ENCODE measurements around the gene SLC6A16.

DNA sequence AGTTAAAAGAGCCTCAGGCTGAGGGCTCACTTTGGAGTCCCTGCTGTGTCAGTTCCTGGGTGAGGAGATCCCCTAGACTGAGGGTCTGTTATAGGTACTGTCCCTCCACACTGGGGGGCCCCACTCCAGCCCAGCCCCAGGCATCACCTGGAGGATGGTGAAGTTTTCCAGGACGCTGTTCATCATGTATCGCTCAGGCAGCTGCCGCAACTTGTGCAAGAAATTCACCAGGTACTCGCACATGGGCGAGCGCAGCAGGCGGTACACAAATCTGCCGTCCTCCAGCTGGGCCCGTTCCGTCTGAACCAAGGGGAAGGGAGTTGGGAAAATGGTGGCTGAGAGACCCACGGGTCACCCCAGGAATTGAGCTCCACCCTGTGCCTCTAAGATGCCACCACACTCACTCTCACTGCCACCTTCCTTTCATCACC, 17.3 kb upstream of the SLC6A16 start:
- TF ChIP-seq POLR2AphosphoS5 (IDR thresholded peaks at IDR 0.05; ENCODE audit: low read depth, low read length), result no peak
- TF ChIP-seq, protein P1, sequence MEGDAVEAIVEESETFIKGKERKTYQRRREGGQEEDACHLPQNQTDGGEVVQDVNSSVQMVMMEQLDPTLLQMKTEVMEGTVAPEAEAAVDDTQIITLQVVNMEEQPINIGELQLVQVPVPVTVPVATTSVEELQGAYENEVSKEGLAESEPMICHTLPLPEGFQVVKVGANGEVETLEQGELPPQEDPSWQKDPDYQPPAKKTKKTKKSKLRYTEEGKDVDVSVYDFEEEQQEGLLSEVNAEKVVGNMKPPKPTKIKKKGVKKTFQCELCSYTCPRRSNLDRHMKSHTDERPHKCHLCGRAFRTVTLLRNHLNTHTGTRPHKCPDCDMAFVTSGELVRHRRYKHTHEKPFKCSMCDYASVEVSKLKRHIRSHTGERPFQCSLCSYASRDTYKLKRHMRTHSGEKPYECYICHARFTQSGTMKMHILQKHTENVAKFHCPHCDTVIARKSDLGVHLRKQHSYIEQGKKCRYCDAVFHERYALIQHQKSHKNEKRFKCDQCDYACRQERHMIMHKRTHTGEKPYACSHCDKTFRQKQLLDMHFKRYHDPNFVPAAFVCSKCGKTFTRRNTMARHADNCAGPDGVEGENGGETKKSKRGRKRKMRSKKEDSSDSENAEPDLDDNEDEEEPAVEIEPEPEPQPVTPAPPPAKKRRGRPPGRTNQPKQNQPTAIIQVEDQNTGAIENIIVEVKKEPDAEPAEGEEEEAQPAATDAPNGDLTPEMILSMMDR (IDR thresholded peaks at IDR 0.05), result no peak
- no peak for TF ChIP-seq SIN3A (IDR thresholded peaks at IDR 0.05; ENCODE audit: borderline replicate concordance, insufficient read depth, low read depth, low read length)

All from Panc1 (cell line).